Measurements from ENCODE around the gene SORBS1.

- no peak for TF ChIP-seq CTCF (IDR thresholded peaks at IDR 0.05)
- no peak for TF ChIP-seq POLR2A (IDR thresholded peaks at IDR 0.05)
Observed at GRCh38 chr10:95282107-95282506, 279.1 kb downstream of the SORBS1 start.
